ENCODE measurements around the gene MAPT. TPM values are rescaled to one million over a fixed set of nuclear protein-coding genes. Genes with fewer than 3 reads are reported as not detected.

MAPT gene
- total and polyA plus RNA-seq, 2 of the 4 experiments (the other 2 are of a cell fraction): 0.18 to 0.19 TPM

DNA sequence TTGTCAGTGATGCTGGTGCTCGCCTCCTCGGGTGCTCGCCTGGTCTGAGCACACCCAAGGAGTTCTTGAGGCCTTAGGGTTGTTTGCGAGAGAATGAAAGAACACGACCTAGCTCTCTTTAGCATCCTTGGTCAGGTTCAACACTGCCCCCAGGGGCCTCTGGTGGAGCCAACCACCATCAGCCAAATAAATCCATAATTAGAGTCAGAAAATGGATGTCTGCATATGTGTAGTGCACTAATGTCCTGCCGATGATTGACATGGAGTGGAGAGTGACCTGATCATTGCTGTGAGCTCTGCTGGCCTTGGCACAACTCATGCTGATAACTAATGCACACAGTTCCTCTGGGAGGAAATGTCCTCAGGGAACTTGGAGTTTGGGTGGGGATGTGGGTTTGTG, 96.5 kb downstream of the MAPT start:
- Histone ChIP-seq H3K4me3 (ENCODE audit: insufficient read depth, low read depth, low read length) (no peak overlapping the region), H4K5ac (ENCODE audit: low read depth, low read length) (no peak overlapping the region), H3K36me3 (ENCODE audit: control insufficient read depth, insufficient read depth, low read length) (no peaks in the 10 kb centered on the region), H3K4me2 (ENCODE audit: low read depth, low read length) (no peak overlapping the region), H2AK9ac (replicated peaks; ENCODE audit: low read depth, low read length, poor library complexity) (no peak overlapping the region), H3K9ac (ENCODE audit: low read depth, low read length) (no peak overlapping the region), H2BK120ac (ENCODE audit: low read depth, low read length) (no peak overlapping the region), H3K9me3 (ENCODE audit: control insufficient read depth, insufficient read depth, low read length) (peaks cover 2% of the 10 kb centered on the region; the same call in 1 of the 2 replicates), H3K18ac (ENCODE audit: low read depth, low read length) (no peak overlapping the region), H3K27me3 (ENCODE audit: control insufficient read depth, insufficient read depth, low read length) (peaks cover 24% of the 10 kb centered on the region), H3K79me1 (ENCODE audit: low read depth in 1 of 2, low read length in 2 of 2) (no peaks in the 10 kb centered on the region), H3K9me1 (ENCODE audit: insufficient read depth, low read length) (peaks cover 3% of the 10 kb centered on the region; the same call in 1 of the 2 replicates), H3K27ac (ENCODE audit: insufficient read depth, low read length) (no peak overlapping the region), H4K8ac (ENCODE audit: low read depth in 2 of 2, low read length in 2 of 2) (no peak overlapping the region), H2BK5ac (ENCODE audit: low read depth, low read length, poor library complexity, severe bottlenecking) (no peak overlapping the region), H3K4me1 (ENCODE audit: control insufficient read depth, insufficient read depth, low read length) (no peaks in the 10 kb centered on the region), H2AFZ (replicated peaks; ENCODE audit: low read length, poor library complexity) (no peak overlapping the region), H3K4ac (ENCODE audit: low read depth, low read length) (no peak overlapping the region), H2AK5ac (ENCODE audit: low read depth, low read length) (no peak overlapping the region), H2BK15ac (ENCODE audit: low read depth, low read length) (no peak overlapping the region), H4K20me1 (ENCODE audit: insufficient read depth, low read length) (no peaks in the 10 kb centered on the region; the same call in 1 of the 2 replicates), H2BK20ac (ENCODE audit: low read depth, low read length) (no peak overlapping the region), H4K91ac (ENCODE audit: insufficient read depth, low read depth, low read length) (no peak overlapping the region), H3K23ac (ENCODE audit: low read depth, low read length) (no peak overlapping the region), H3K14ac (replicated peaks; ENCODE audit: low read depth, low read length) (no peak overlapping the region; the same call in 1 of the 2 replicates), H3K56ac (ENCODE audit: extremely low read depth, insufficient read depth, low read length) (no peak overlapping the region)
- CTCF ChIA-PET: no interaction called here
- in situ Hi-C loops (cut with MboI; ENCODE audit: low sequenced_read_pairs) (no loop called here), dilution Hi-C loops (cut with HindIII; ENCODE audit: low sequenced_read_pairs, unreplicated experiment) (no loop called here), intact Hi-C loops (cut with micrococcal nuclease) (no loop called here)
- no CpG with 5 or more reads among the region's 6 CpGs for WGBS, 2 experiments (ENCODE audit: extremely low coverage in 2 of 2, insufficient read length in 1 of 2)
- ATAC-seq (ENCODE audit: low read depth): no peak
- POLR2A ChIA-PET (ENCODE audit: unreplicated experiment): no interaction called here
- BruUV-seq (replicated peaks): no TSS peak
- no peak for DNase-seq
- TF ChIP-seq, protein P1, sequence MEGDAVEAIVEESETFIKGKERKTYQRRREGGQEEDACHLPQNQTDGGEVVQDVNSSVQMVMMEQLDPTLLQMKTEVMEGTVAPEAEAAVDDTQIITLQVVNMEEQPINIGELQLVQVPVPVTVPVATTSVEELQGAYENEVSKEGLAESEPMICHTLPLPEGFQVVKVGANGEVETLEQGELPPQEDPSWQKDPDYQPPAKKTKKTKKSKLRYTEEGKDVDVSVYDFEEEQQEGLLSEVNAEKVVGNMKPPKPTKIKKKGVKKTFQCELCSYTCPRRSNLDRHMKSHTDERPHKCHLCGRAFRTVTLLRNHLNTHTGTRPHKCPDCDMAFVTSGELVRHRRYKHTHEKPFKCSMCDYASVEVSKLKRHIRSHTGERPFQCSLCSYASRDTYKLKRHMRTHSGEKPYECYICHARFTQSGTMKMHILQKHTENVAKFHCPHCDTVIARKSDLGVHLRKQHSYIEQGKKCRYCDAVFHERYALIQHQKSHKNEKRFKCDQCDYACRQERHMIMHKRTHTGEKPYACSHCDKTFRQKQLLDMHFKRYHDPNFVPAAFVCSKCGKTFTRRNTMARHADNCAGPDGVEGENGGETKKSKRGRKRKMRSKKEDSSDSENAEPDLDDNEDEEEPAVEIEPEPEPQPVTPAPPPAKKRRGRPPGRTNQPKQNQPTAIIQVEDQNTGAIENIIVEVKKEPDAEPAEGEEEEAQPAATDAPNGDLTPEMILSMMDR (conservative IDR thresholded peaks at IDR 0.05; ENCODE audit: low read depth, low read length): no peak
- TF ChIP-seq CEBPB (IDR thresholded peaks at IDR 0.05; ENCODE audit: low read depth, low read length) (no peak), MAFK (IDR thresholded peaks at IDR 0.05; ENCODE audit: low read depth, low read length) (no peak)
- TF ChIP-seq, protein P2, sequence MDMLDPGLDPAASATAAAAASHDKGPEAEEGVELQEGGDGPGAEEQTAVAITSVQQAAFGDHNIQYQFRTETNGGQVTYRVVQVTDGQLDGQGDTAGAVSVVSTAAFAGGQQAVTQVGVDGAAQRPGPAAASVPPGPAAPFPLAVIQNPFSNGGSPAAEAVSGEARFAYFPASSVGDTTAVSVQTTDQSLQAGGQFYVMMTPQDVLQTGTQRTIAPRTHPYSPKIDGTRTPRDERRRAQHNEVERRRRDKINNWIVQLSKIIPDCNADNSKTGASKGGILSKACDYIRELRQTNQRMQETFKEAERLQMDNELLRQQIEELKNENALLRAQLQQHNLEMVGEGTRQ (IDR thresholded peaks at IDR 0.05; ENCODE audit: low read depth, low read length): no peak

All from IMR-90 (cell line).